Fibroblast of pulmonary artery (primary cell): ENCODE data around the gene ANKS3.

Source experiments
- DNase-seq: peaks from one replicate; pipeline ENCODE4 v3.0.0-alpha.2; 2010; ENCODE audit warnings: low read depth
- H3K4me3 ChIP-seq: replicated peaks from 2 replicates; pipeline ENCODE4 v1.5.1; 2011; ENCODE audit warnings: low read depth, mild to moderate bottlenecking, control low read depth, low read length, moderate library complexity
- TF ChIP-seq, protein P1 (sequence below): IDR thresholded peaks from 2 replicates; pipeline ENCODE4 v1.5.1; 2011; ENCODE audit warnings: mild to moderate bottlenecking, control low read depth, low read length, inconsistent platforms; ENCODE audit errors: missing control alignments

The ANKS3 gene

DNA sequence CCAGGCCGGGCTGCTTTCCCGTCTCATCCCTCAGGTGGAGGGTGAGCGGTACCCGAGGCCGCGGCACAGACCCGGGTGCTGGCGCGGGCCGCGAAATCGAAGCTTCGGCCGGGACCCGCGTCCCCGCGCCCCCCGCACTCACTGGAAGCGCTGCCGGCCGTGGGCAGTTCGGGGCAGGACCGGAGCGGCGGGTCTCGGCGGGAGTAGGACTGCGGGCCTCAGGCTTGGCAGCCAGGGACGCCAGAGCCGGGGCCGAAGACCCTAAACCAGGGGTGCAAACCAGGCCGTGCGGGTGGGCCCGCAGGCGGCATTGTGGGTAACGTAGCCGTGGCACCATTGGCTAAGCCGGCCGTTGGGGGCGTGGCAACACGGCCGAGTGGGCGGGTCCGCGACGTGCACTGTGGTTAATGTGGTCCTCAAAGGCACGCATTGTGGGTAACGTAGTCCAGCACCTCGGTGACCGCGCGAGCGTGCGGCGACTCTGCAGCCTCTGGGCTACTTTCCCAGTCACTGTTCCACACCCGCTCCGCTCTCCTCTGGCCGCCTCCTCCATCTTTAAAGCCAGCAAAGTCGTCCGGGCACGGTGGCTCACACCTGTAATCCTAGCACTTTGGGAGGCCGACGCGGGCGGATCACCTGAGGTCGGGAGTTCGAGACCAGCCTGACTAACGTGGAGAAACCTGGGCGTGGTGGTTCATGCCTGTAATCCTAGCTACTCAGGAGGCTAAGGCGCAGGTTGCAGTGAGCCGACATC lies 33.0 kb upstream of the ANKS3 start, which contains the start of gene ZNF500:
Gene ZNF500 (minus strand): TSS at position 288 of the 754 bp plus-strand sequence. CDS start 1,184 bp downstream, outside the sequence.
- peak within 1 kb of the TSS; percentile 90 for H3K4me3 ChIP-seq
- TF ChIP-seq, protein P1, sequence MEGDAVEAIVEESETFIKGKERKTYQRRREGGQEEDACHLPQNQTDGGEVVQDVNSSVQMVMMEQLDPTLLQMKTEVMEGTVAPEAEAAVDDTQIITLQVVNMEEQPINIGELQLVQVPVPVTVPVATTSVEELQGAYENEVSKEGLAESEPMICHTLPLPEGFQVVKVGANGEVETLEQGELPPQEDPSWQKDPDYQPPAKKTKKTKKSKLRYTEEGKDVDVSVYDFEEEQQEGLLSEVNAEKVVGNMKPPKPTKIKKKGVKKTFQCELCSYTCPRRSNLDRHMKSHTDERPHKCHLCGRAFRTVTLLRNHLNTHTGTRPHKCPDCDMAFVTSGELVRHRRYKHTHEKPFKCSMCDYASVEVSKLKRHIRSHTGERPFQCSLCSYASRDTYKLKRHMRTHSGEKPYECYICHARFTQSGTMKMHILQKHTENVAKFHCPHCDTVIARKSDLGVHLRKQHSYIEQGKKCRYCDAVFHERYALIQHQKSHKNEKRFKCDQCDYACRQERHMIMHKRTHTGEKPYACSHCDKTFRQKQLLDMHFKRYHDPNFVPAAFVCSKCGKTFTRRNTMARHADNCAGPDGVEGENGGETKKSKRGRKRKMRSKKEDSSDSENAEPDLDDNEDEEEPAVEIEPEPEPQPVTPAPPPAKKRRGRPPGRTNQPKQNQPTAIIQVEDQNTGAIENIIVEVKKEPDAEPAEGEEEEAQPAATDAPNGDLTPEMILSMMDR: no peak
- peak; percentile 96 for DNase-seq

DNA sequence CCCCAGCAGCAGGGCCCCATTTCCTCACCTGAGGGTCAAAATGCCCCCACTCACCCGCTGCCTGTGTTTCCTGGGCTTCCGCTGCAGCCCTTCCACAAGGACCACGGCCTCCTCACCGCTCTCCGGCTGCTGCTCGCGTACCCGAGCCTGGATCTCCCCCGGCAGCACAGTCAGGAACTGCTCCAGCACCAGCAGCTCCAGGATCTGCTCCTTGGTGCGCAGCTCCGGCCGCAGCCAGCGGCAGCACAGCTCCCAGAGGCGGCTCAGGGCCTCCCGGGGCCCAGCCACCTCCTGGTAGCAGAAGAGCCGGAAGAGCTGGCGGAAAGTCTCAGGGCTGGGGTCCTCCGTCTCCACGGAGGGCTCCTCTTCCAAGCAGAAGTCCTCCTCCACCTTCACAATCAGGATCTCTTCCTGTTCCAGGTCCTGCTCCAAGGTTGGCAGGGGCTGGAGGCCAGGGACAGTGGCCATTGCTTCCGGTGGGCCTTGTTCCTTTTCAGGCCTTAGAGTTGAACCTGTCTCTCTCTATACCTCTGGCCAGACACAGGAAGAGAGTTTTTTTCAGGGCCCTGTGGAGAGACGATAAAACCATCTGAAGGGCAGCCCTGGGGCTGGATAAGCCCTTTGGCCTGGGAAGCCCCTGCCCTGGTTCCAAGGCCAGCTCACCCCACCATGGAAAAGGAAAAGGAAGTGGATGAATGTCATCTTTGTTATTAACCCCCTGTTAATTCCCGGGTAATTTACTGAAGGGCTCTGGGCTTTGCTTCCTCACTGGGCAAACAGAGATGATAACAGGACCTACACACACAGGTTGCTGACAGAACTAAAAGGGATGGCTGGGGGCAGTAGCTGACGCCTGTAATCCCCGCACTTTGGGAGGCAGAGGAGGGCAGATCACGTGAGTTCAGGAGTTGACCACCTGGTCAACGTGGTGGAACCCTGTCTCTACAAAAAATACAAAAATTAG lies 31.7 kb upstream of the ANKS3 start:
- no peak for DNase-seq
- peak overlapping the region; percentile 90 for H3K4me3 ChIP-seq
- TF ChIP-seq, protein P1: no peak

DNA sequence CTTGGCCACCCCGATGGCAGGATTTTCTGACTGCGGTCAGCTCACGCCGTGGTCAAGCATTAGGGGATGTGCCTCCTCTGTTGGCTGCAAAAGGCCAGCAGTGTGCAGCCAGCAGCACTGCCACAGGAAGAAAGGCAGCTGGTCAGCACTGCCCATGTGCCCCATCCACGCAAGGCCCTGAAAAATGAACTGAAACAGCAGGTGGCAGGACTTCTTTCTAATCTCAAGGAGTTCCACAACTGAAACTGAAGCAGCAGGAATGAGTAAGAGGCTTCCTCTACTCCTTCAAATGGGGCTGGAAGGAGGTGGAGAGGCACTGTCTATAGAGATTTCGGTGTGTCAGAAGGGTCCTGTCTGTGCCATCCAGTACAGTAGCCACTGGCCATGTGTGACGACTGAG lies 29.7 kb upstream of the ANKS3 start:
- TF ChIP-seq, protein P1: no peak
- no peak overlapping the region for H3K4me3 ChIP-seq
- no peak for DNase-seq

DNA sequence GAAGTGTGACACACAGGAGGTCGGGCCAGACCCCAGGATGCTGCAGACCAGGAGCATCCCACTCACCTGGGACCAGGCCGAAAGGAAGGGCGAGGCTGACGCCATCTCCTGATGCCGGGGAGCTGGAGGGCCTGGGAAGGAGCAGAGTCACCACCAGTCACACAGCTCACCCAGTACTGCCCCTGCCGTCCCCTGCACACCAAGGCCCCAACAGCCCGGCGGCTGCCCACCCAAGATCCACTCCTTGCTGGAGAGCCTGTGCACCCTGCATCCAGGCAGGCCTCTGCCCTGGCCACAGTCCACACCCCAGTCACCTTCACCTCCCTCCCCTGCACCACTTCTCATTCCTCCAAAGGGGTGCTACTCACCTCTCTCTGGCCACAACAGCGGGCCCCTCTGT lies 28.1 kb upstream of the ANKS3 start:
- TF ChIP-seq, protein P1: no peak
- DNase-seq: no peak
- H3K4me3 ChIP-seq: no peak overlapping the region

DNA sequence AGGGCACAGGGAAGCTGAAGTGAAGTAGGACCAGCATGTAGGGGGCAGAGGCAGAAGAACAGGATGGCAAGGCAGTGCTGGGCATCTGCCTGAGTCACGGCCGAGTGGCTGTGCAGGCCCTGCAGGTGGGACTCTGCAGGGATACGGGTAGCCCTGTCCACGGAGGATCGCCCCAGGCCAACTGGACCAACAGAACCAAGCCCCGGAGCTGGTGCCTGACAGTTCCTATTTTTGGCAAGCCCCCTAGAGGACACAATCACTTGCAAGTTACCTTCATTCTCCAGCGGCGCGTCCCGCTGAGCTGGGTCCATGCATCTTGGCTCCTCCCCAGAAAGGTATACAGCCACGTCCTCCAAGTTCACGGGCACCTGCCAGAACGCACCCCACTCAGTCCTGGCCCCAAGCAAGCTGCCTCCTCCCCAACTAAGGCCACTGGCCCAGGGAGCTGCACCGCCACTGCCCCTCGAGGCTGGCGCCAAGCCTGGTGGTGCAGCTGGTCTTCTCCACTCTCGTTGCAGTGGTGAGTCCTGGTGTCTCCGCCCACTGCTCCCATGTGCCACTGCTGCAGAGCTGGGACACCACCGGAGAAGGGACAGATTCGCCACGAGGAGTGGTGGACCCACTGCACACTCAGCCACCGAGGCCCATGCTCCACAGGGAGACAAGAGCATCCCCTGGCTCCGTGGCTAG lies 26.3 kb upstream of the ANKS3 start:
- no peak for DNase-seq
- no peak overlapping the region for H3K4me3 ChIP-seq
- TF ChIP-seq, protein P1: no peak

DNA sequence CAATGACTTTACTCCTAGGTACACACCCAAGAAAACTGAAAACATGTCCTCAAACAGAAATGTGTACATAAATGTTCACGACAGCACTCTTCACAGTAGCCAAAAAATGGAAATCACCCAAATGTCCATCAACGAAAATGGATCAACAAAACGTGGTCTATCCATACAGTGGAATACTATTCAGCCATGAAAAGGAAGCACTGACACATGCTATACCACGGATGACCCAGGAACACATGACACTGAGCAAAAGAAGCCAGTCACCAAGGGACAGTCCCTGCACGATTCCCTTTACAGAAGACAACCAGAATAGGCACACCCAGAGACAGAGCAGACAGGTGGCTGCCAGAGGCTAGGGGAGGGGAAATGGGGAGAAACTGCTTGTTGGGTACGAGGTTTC lies 21.6 kb upstream of the ANKS3 start:
- TF ChIP-seq, protein P1: no peak
- no peak for DNase-seq
- H3K4me3 ChIP-seq: no peak overlapping the region
